GM19468 (cell line): Measurements from ENCODE around the gene TPST1.
"Not testable (repeated sequence)": the region's sequence is repeated elsewhere in the genome, so short reads cannot be mapped to it uniquely, and the experiment has no call there.

ENCODE experiments used
- ATAC-seq: cut with Tn5 transposase; IDR thresholded peaks from one replicate; pipeline ENCODE4 v1.9.1; 2021; ENCODE audit warnings: mild to moderate bottlenecking, moderate library complexity, moderate number of reproducible peaks; ENCODE audit not compliant: unreplicated experiment; ENCODE audit errors: extremely low read depth

Gene TPST1

DNA sequence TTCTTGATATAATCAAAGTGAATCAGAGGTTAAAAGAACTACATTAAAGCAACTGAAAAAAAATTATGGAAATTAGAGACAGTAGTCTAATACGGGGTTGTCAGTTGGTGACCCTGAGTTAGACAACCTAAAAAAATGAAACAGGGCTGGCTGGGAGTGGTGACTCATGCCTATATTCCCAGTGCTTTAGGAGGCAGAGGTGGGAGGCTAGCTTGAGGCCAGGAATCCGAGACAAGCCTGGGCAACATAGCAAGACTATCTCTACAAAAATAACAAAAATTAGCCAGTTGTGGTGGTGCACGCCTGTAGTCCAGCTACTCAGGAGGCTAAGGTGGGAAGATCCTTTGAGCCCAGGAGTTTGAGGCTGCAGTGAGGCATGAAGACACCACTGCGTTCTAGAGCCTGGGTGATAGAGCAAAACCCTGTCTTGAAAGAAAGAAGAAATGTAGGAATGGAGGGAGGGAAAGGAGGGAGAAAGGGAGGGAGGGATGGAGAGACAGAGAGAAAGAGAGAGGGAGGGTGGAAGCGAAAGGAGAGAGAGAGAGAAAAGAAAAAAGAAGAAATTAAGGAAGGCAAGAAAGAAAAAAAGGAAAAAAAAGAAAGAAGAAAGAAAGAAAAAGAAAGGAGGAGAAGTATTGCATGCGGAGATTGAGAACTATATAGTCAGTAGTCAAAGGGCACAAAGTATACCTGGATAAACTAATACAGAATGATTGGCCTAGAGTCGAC is 166.1 kb downstream of the TPST1 start:
- ATAC-seq, result no peak

DNA sequence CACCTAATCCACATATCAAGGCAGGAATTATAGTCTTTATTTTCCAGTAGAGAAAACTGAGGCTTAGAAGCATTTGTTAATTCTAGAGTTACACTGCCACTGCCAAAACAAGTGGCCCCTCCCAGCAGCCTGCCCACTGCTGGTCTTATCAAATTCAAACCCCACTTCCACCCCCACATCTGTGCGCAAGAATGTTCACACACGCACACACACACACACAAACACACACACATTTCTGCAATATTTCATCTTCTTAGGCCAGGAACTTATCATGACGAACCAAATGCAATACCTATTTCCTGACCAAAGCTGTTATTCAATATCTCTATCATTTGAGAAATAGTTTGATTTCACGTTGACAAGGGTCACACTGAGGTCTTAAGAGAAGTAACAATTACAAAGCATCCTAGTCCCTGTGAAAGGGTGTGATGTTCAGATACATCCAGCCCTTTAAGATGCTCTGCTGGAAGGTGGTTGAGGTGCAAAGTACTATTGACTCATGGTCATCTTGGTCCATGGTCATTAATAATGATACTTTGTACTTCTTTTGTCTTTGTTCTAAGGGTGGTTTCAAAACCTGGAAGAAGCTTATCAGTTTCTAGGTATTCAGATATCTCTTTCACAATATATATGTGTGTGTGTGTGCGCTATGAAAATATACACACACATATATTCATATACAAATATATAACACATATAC is 169.2 kb downstream of the TPST1 start:
- not testable (repeated sequence) for ATAC-seq

DNA sequence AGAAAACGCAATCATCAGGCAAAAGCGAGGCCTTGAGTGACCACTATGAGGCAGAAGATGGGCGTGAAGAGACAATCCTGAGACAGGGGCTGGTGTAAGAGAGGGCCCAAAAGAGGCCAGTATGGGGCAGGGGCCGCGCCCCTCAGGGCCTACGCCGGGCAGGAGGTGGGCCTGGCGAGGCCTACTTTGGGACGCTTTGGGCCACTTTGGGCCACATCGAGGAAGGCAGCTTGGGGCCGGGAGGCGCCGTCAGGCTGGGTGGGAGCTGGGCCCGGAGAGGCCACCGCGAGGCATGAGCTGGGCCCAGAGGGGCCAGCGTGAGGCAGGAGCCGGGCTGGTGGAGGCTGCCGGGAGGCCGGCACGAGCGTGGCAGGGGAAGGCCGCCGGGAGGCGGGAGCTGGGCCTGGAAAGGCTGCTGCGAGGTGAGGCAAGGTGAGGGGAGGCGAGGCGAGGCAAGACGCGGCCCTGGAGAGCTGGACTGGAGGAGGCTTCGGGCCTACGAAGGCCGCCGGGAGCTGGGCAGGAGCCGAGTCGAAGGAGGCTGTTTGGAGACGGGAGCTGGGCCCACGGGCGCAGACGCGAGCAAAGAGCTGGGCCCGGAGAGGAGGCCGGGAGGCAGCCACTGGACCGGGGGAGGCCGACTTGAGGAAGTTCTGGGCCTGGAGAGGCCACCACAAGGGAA is 171.3 kb downstream of the TPST1 start:
- no peak for ATAC-seq

DNA sequence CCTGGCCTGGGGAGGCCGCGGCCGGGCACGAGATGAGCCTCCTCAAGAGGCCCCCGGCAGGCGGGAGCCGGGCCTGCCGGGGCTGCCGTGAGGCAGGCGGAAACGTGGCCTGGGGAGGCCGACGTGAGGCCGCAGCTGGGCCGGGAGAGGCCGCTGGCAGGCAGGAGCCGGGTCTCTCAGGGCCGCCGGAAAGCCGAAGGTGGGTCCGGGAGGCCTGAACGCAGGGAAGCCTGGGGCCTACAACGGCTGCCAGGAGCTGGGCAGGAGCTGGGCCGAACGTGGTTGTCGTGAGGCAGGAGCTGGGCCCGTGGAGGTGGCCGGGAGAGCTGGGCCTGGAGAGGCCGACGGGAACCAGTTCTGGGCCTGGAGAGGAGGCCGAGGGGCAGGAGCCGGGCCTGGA is 171.9 kb downstream of the TPST1 start:
- no peak for ATAC-seq

GRCh38 chr7:66377714-66378113 is 172.6 kb downstream of the TPST1 start:
- no peak for ATAC-seq

DNA sequence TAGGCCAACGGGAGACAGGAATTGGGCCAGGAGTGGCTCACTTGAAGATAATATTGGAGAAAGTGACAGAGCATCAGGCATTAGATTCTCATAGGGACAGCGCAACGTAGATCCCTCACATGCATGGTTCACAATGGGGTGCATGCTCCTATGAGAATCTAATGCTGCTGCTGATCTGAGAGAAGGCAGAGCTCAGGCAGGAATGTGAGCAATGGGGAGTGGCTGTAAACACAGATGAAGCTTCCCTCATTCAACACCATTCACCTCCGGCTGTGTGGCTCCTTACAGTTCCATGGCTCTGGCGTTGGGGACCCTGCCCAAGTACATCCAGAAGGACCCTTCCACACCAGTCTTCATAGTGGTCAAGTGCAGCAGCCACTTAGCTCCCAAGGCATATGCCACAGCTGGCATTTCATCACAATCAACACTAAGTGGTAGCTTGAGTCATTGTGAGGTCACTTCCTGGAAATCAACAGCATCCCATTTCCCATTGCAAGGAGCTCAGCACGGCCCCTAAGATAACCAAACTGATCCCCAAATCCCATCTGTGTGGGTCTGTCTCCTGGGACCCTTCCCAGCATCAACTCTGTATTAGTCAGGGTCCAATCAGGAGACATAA is 174.5 kb downstream of the TPST1 start:
- no peak for ATAC-seq

- ATAC-seq, result no peak
These were observed 175.2 kb downstream of the TPST1 start for GRCh38 chr7:66380272-66380888.

DNA sequence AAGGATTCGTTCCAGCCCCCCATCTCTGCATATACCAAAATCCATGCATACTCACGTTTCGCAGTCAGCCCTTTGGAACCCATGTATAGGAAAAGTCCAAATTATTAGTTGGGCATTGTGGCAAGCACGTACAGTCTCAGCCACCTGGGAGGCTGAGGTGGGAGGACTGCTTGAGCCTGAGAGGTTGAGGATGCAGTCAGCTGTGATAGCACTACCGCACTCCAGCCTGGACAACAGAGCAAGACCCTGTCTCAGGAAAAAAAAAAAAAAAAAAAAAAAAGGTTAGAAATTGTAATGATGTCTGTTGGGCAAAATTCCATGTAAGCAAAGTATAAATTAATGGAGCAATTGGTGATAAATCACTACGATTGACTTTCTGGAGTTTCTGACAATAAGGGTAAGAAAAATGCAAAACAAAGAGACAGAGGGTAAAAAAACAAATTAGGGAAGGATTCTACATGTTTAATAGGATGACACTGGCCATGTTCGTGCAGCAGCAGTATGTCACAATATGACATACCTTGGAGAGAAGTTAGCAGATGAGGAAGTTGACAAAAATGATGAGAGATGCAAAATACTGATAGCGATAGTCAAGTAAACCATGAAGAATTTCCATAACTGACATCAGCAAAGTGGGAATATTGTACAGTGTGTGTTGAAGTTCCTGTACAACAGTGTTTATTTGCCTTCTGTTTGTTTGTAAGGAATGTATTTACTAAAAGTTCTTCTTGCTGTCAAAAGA is 177.2 kb downstream of the TPST1 start:
- not testable (repeated sequence) for ATAC-seq

DNA sequence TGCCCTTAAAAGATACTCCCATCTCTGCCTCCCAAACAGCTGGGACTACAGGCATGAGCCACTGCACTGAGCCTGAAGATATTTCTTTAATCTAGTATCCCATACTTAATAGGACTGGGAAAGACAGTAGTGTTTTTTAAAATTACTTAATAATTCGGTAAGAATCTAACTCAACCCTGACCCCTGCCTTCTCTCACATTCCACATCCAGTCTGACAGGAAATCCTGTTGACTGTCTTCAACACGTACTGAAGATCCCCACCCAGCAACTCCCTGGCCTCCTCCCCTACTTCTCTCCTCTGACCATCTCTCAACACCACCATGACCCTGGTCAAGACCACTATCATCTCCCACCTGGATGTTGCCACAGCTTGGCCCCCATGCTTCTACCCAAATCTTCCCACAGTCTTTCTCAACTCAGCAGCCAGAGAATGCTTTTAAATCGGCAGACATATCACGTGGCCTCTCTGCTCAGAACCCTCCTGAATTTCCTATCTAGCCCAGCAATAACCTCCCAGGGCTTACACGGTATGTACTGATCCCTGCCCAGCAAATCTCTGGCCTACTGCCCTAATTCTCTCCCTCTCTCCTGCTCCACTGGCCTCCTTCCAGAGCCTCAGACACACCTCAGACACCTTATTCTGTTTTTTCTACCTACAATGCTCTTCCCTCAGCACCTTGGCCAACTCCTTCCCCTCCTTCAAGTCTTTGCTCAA is 180.2 kb downstream of the TPST1 start:
- ATAC-seq, result not testable (repeated sequence)

- not testable (repeated sequence) for ATAC-seq
These were observed 190.0 kb downstream of the TPST1 start for GRCh38 chr7:66395128-66395571.

- ATAC-seq, result not testable (repeated sequence)
These were observed 190.9 kb downstream of the TPST1 start for GRCh38 chr7:66396052-66396451.

GRCh38 chr7:66398841-66399240 is 193.7 kb downstream of the TPST1 start:
- not testable (repeated sequence) for ATAC-seq

DNA sequence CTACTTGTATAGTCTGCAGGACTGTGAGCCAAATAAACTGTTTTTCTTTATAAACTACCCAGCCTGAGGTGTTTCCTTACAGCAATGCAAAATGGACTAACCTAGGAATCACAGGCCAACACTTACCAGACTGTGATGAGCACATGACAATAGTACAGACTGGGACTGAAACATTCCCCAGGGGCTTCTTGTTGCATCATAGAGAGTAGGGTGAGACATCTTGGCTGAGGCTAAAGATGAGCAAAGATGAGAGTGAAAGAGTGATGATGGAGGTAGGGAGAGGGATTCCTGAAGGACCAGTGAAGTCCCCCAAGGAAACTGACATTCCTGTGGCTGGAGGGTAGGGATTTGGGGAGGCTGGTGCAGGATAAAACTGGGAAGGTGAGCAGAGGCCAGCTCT is 194.4 kb downstream of the TPST1 start:
- ATAC-seq, result no peak

DNA sequence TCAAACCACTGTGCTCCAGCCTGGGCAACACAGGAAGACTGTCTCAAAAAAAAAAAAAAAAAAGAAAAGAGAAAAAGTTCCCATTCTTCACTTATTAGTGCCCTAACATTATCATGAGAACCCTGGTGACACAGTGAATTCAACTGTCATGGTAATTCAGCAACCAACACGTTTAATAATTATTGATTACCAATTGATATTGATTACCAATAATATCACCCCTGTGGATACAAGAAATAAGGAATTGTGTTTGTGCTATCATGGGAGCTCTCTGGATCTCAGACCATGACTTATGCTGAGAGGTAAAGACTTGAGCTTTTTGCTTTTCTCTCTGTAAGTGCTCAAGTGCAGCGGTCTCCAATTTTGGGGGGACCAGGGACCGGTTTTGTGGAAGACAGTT is 195.3 kb downstream of the TPST1 start:
- ATAC-seq, result no peak

DNA sequence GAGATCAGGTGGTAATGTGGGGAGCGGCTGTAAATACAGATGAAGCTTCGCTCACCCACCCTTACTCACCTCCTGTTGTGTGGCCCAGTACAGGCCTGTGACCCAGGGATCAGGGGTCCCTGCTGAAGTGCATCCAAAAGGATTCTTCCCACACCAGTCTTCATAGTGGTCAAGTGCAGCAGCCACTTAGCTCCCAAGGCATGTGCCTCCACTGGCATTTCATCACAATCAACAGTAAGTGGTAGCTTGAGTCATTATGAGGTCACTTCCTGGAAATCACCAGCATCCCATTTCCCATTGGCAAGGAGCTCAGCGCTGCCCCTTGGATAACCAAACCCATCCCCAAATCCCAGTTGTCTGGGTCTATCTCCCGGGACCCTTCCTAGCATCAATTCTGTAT is 196.0 kb downstream of the TPST1 start:
- ATAC-seq, result not testable (repeated sequence)

DNA sequence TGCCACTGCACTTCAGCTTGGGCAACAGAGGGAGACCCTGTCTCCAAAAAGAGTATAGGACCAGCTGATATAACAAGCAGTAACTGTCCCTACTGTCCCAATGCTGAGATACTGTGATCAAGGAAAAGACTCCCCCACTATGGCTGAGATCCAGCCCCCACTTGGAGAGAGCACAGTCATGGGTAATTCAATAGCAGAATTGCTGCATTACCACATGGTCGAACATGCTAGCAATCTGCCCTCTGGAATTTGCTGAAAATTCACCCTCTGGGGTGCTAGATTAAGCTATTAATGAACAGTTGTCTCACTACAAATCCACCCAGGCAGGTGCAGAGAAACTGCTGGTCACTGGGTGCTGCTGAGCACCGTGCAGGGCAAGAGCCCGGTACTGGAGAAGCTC is 196.8 kb downstream of the TPST1 start:
- ATAC-seq, result not testable (repeated sequence)

DNA sequence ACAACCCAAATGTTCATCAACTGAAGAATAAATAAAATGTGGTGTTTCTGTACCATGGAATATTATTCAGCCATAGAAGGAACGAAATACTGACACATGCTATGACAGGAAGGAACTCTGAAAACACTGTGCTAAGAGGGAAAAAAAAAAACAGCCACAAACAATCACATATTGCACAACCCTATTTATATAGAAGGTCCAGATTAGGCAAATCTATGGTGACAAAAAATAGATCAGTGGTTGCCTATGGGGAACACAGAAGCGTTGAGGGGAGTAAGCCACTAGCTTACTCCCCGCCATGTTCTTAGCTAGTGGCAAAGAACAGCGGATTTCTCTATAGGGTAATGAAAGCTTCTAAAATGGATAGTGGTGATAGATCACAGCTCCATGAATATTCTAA is 198.4 kb downstream of the TPST1 start:
- ATAC-seq, result no peak

GRCh38 chr7:66409493-66409892 is 204.4 kb downstream of the TPST1 start:
- no peak for ATAC-seq
